Measurements from ENCODE around the gene LGR4.

- TF ChIP-seq CTCF (IDR thresholded peaks at IDR 0.05) = no peak
- TF ChIP-seq POLR2A (IDR thresholded peaks at IDR 0.05) = no peak
Observed at GRCh38 chr11:27350511-27350910, 122.1 kb downstream of the LGR4 start.

Data from heart left ventricle (tissue), 13 donors.